Vagina (tissue), 2 donors: ENCODE data around the gene CAMK4. TPM values are rescaled to one million over a fixed set of nuclear protein-coding genes. Genes with fewer than 3 reads are reported as not detected.
"Not testable (repeated sequence)": the region's sequence is repeated elsewhere in the genome, so short reads cannot be mapped to it uniquely, and the experiment has no call there.

Experiments used
- DNase-seq, 2 donors: peaks; one replicate each; pipeline ENCODE4 v3.0.0-alpha.2; 2017; ENCODE audit errors: extremely low spot score in 2 of 2
- H3K27ac ChIP-seq: fragments of 200-600 bp; sonication (generic); one replicate; pipeline ENCODE4 v1.5.1; 2019
- H3K27me3 ChIP-seq: fragments of 200-600 bp; sonication (generic); one replicate; pipeline ENCODE4 v1.5.1; 2019
- H3K36me3 ChIP-seq, 2 donors: fragments of 200-600 bp; sonication (generic); one replicate each; pipeline ENCODE4 v1.5.1; 2017 to 2019
- H3K4me1 ChIP-seq: fragments of 200-600 bp; sonication (generic); one replicate; pipeline ENCODE4 v1.5.1; 2019
- H3K4me3 ChIP-seq, 2 donors: fragments of 200-600 bp; sonication (generic); 1 replicate in 1 of 2; 2 replicates in 1 of 2; pipeline ENCODE4 v1.5.1; 2016 to 2019
- H3K9me3 ChIP-seq: fragments of 200-600 bp; sonication (generic); one replicate; pipeline ENCODE4 v1.5.1; 2019
- CTCF ChIP-seq, 3 experiments: fragments of 450-650 bp in 2 of 3; fragments of 200-600 bp in 1 of 3; sonication (generic) in 1 of 3; IDR thresholded peaks; one replicate each; pipeline ENCODE4 v1.5.1; 2017 to 2019; ENCODE audit warnings: antibody characterized with exemption in 3 of 3, mild to moderate bottlenecking in 2 of 3, moderate library complexity in 2 of 3
- POLR2A ChIP-seq, 2 donors: fragments of 450-650 bp; IDR thresholded peaks; one replicate each; pipeline ENCODE4 v1.6.1; 2017; ENCODE audit warnings: antibody characterized with exemption in 2 of 2, mild to moderate bottlenecking in 2 of 2, moderate library complexity in 2 of 2
- POLR2AphosphoS5 ChIP-seq, 2 donors: sonication (generic); formaldehyde crosslinking; IDR thresholded peaks; one replicate each; pipeline ENCODE4 v1.9.0; 2017; ENCODE audit warnings: antibody characterized with exemption in 2 of 2, mild to moderate bottlenecking in 2 of 2, low read depth in 1 of 2; ENCODE audit not compliant: insufficient read depth in 1 of 2
- intact Hi-C: fragments of 100-400 bp; cut with DNase I; formaldehyde crosslinking; loops from one replicate; pipeline ENCODE4 v1.15.1; 2023
- total RNA-seq: library from RNA; depleted of rRNA; stranded (reverse); fragments of >200 nt; gene quantifications from one replicate; pipeline ENCODE4 v1.2.3, GENCODE V29; 2016

The CAMK4 gene
- total RNA-seq, 1 donor from 2014 or later: 11.8 TPM

GRCh38 chr5:111407562-111407961, 183.4 kb downstream of the CAMK4 start:
- no peak overlapping the region for H3K27ac ChIP-seq
- intact Hi-C loops: no loop called here
- no peak for TF ChIP-seq POLR2A (IDR thresholded peaks at IDR 0.05)
- no peak for TF ChIP-seq CTCF (IDR thresholded peaks at IDR 0.05)
- TF ChIP-seq POLR2AphosphoS5 (IDR thresholded peaks at IDR 0.05; ENCODE audit: insufficient read depth in 1 of 2, low read depth in 1 of 2): no peak
- H3K4me3 ChIP-seq: no peak overlapping the region
- no peaks in the 10 kb centered on the region for H3K9me3 ChIP-seq
- no peaks in the 10 kb centered on the region for H3K36me3 ChIP-seq
- DNase-seq: no peak
- no peaks in the 10 kb centered on the region for H3K27me3 ChIP-seq
- H3K4me1 ChIP-seq: no peaks in the 10 kb centered on the region

GRCh38 chr5:111408817-111409216, 184.6 kb downstream of the CAMK4 start:
- H3K4me3 ChIP-seq: no peak overlapping the region
- DNase-seq: no peak
- no peaks in the 10 kb centered on the region for H3K36me3 ChIP-seq
- intact Hi-C loops: no loop called here
- H3K27me3 ChIP-seq: no peaks in the 10 kb centered on the region
- H3K27ac ChIP-seq: no peak overlapping the region
- TF ChIP-seq POLR2A (IDR thresholded peaks at IDR 0.05) (no peak), CTCF (IDR thresholded peaks at IDR 0.05) (no peak), POLR2AphosphoS5 (IDR thresholded peaks at IDR 0.05; ENCODE audit: insufficient read depth in 1 of 2, low read depth in 1 of 2) (no peak)
- no peaks in the 10 kb centered on the region for H3K9me3 ChIP-seq
- no peaks in the 10 kb centered on the region for H3K4me1 ChIP-seq

GRCh38 chr5:111409266-111409665, 185.1 kb downstream of the CAMK4 start:
- H3K27me3 ChIP-seq, H3K36me3 ChIP-seq, intact Hi-C loops, H3K27ac ChIP-seq, H3K9me3 ChIP-seq, H3K4me3 ChIP-seq, DNase-seq, H3K4me1 ChIP-seq: not testable (repeated sequence)

GRCh38 chr5:111410067-111410466, 185.9 kb downstream of the CAMK4 start:
- H3K4me3 ChIP-seq, H3K27me3 ChIP-seq, intact Hi-C loops: not testable (repeated sequence)

GRCh38 chr5:111411301-111411700, 187.1 kb downstream of the CAMK4 start:
- TF ChIP-seq POLR2A (IDR thresholded peaks at IDR 0.05): no peak
- TF ChIP-seq POLR2AphosphoS5 (IDR thresholded peaks at IDR 0.05; ENCODE audit: insufficient read depth in 1 of 2, low read depth in 1 of 2): no peak
- no peak for TF ChIP-seq CTCF (IDR thresholded peaks at IDR 0.05)
- Histone ChIP-seq H3K4me3 (no peak overlapping the region), H3K27me3 (no peaks in the 10 kb centered on the region), H3K4me1 (no peaks in the 10 kb centered on the region), H3K27ac (no peak overlapping the region), H3K36me3 (no peaks in the 10 kb centered on the region), H3K9me3 (no peaks in the 10 kb centered on the region)
- no peak for DNase-seq
- intact Hi-C loops: no loop called here

More at GRCh38 chr5:111410067-111410466, 185.9 kb downstream of the CAMK4 start:
- H3K36me3 ChIP-seq, H3K9me3 ChIP-seq, H3K27ac ChIP-seq, H3K4me1 ChIP-seq, DNase-seq: not testable (repeated sequence)

GRCh38 chr5:111412593-111412992, 188.4 kb downstream of the CAMK4 start:
- intact Hi-C loops: no loop called here
- Histone ChIP-seq H3K9me3 (no peaks in the 10 kb centered on the region), H3K27ac (no peak overlapping the region), H3K36me3 (no peaks in the 10 kb centered on the region), H3K4me3 (no peak overlapping the region), H3K27me3 (no peaks in the 10 kb centered on the region), H3K4me1 (no peaks in the 10 kb centered on the region)
- no peak for DNase-seq
- TF ChIP-seq POLR2AphosphoS5 (IDR thresholded peaks at IDR 0.05; ENCODE audit: insufficient read depth in 1 of 2, low read depth in 1 of 2): no peak
- no peak for TF ChIP-seq POLR2A (IDR thresholded peaks at IDR 0.05)
- TF ChIP-seq CTCF (IDR thresholded peaks at IDR 0.05): no peak
